Omental fat pad (tissue), 4 donors: ENCODE data around the gene MAP3K10. TPM values are rescaled to one million over a fixed set of nuclear protein-coding genes. Genes with fewer than 3 reads are reported as not detected.
"Not testable (repeated sequence)": the region's sequence is repeated elsewhere in the genome, so short reads cannot be mapped to it uniquely, and the experiment has no call there.

Source experiments
- ATAC-seq: fragments of 150-250 bp; one replicate; pipeline ENCODE4 v1.9.1; 2016; ENCODE audit warnings: mild to moderate bottlenecking, moderate library complexity; ENCODE audit not compliant: low FRiP score
- DNase-seq: peaks from one replicate; pipeline ENCODE4 v3.0.0-alpha.2; 2019; ENCODE audit warnings: low spot score
- total RNA-seq, 4 donors: library from RNA; depleted of rRNA; stranded (reverse); fragments of >200 nt; gene quantifications; one replicate each; pipeline ENCODE4 v1.1.0, GENCODE V29; 2016
- TF ChIP-seq, protein P1 (sequence below), 3 donors: fragments of 450-650 bp; IDR thresholded peaks; one replicate each; pipeline ENCODE4 v1.5.1; 2016 to 2017; ENCODE audit warnings: antibody characterized with exemption in 3 of 3, mild to moderate bottlenecking in 3 of 3, moderate library complexity in 2 of 3

MAP3K10 gene
- total RNA-seq, 4 donors from 2014 or later, result 5.9 to 9.7 (median 7.6) TPM

DNA sequence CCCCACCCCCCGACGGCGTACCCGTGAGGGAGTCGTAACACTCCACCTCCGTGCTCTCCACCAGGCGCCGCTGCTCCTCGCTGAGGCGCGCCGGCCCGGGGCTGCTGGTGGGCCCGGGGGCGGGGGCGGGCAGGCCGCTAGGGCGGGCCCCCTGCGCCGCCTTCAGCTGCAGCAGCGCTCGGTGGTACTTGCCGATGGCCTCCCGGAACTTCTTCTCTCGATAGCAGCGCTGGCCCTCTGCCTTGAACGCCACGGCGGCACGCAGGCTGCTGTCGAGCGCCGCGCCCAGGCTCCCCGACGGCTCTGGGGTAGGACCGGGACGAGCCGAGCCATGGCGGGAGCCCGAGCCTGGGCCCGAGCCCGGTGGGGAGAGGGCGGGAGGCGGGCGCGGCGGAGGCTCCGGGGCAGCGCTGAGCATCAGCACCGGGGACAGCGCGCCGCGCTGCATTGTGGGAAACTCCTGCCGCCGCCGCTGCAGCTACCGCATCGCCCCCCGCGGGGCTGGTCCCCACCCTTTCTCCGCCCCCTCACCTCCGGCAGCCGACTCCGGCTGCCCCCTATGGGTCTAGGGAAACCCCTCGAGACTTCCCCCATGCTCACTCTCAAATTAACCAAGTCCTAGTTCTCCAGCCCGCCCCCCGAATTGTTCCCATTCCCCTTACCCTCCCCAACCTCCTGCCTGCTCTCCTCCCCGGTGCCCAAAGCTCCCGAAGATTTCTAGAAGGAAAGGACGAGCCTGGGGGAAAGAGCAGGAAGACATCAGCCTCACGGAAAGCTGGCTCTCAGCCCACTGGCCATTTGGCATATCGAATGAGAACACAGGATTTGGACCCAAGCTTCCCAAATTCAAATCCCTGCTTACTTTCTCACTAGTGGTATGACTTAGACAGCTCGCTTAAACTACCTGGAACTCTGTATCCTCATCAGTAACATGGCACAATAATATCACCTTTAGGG lies 27.0 kb downstream of the MAP3K10 start, which contains the start of gene TTC9B:
Gene TTC9B, minus strand, starts transcription at position 451 of the 957 bp plus-strand sequence. Its CDS starts 3 bp downstream, at position 448.
- ATAC-seq, result no peak
- TF ChIP-seq, protein P1, sequence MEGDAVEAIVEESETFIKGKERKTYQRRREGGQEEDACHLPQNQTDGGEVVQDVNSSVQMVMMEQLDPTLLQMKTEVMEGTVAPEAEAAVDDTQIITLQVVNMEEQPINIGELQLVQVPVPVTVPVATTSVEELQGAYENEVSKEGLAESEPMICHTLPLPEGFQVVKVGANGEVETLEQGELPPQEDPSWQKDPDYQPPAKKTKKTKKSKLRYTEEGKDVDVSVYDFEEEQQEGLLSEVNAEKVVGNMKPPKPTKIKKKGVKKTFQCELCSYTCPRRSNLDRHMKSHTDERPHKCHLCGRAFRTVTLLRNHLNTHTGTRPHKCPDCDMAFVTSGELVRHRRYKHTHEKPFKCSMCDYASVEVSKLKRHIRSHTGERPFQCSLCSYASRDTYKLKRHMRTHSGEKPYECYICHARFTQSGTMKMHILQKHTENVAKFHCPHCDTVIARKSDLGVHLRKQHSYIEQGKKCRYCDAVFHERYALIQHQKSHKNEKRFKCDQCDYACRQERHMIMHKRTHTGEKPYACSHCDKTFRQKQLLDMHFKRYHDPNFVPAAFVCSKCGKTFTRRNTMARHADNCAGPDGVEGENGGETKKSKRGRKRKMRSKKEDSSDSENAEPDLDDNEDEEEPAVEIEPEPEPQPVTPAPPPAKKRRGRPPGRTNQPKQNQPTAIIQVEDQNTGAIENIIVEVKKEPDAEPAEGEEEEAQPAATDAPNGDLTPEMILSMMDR (IDR thresholded peaks at IDR 0.05), result no peak
- DNase-seq, result no peak

DNA sequence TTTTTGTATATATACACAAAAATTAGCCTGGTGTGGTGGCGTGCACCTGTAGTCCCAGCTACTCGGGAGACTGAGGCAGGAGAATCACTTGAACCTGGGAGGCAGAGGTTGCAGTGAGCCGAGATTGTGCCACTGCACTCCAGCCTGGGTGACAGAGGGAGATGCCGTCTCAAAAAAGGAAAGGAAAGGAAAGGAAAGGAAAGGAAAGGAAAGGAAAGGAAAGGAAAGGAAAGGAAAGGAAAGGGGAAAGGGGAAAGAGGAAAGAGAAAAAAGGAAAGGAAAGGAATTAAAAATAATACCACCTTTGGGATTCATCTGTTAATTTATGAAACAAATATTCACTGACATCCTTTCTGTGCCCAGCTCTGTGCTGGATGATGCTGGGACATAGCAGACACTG lies 27.8 kb downstream of the MAP3K10 start:
- not testable (repeated sequence) for DNase-seq, ATAC-seq

DNA sequence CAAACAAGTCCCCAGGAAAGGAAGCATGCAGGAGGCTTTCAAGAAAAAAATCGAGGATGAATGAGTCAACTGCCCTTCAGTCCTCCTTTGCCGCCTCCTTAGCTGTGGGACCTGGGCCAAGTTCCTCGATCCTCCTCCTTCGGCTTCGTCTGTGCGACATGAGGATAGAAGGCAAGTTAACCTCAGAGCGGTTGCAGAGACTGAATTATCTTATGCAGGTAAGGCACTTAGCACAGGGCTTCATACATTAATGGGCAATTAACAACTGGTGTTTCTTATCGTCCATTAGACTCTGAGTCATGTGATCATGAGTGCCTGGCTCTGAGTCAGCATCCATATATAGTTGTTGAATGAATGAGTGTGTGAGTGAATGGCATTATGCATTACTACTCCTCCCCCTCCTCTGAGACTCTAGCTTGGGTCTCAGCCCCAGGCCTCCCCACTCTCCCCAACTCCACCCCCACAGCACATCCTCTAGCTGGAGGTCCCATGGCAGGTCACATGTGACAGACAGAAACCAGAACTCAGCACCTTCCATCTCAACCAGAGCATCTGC lies 28.6 kb downstream of the MAP3K10 start:
- TF ChIP-seq, protein P1 (IDR thresholded peaks at IDR 0.05), result no peak
- ATAC-seq, result peak; percentile 49
- DNase-seq, result no peak

DNA sequence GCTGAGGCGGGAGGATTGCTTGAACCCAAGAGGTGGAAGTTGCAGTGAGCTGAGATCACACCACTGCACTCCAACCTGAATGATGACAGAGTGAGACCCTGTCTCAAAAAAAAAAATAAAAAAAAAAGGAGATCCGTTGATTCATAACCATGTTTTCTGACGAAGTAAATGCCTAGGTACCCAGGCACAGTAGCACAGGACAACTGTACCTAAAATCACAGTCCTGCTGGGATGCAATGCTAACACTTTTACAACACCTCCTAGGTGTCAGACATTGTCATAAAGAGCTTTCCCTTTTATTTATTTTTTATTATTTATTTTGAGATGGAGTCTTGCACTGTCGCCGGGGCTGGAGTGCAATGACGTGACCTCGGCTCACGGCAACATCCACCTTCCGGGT lies 29.4 kb downstream of the MAP3K10 start:
- ATAC-seq, result no peak
- no peak for DNase-seq
- TF ChIP-seq, protein P1 (IDR thresholded peaks at IDR 0.05), result no peak

DNA sequence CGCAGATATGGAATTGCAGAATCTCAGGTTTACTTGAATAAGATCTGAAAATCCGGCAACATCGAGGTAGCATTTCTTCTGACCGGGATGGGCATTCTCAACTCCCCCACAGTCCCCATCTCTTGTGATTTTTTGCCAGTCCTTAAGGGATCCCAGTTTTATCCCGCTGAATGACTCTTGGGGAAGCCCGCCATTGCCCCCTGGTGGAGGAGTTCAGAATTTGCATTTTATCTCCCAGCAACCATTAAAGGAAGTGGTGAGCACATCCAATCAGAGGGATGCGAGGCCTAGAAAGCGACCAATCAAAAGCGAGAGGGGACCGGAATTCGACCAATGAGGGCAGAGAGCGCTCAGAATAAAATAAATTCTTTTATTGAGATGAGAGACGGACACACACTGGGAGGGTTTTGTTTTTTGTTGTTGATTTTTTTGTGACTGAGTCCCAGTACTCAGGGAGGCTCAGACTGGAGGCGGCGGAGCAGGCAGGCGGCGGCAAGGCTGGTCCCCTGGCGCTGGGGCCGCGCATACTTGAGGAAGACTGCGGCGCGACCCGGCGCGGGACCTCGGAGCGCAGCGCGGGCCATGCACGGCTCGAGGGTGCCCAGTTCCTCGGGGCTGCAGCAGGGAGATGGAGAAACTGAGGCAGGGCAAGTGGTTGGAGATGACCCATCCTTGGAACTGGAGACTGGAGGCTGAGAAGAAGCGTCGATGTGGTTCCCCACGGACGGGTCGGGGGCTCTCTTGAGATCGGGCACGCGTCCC lies 30.8 kb downstream of the MAP3K10 start:
- TF ChIP-seq, protein P1 (IDR thresholded peaks at IDR 0.05), result peak in 2 of 3 donors; percentile 63 to 89
- peak; percentile 36 for DNase-seq
- peak; percentile 55 for ATAC-seq

DNA sequence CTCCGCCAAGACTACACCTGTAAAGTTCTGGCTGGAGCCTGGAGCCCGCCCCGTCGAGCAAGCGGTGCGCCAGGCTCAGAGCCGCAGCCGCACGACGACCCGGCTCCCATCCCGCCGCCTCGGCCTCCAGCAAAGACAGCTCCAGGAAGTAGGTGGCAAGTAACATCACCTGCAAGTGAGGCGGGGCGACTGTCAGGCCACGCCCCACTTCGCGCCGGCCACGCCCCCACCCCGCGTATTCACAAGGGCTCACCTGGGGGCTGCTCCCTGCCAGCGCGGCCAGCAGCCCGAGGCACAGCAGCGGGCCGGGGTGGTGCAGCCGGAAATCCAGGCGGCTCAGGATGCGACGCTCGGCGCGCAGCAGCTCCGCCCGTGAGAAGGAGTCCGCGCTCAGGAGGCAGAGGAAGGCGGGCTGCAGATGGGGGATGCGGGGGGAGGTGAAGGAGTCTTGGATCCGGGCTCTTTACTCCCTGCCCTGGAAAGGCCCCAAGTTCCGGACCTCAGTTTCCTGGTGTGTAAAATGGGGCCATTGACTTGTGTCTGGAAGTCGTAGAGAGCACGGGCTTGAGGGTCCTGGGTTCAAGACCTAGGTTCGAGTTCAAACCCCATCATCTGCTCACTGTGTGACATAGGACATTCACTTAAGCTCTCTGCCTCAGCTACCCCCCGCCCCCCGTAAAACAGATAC lies 32.1 kb downstream of the MAP3K10 start:
- TF ChIP-seq, protein P1 (IDR thresholded peaks at IDR 0.05), result no peak
- no peak for DNase-seq
- no peak for ATAC-seq
